Fibroblast of lung (primary cell): ENCODE measurements around the gene ZNF835. TPM values are rescaled to one million over a fixed set of nuclear protein-coding genes. Genes with fewer than 3 reads are reported as not detected.

Experiments used
- DNase-seq, 2 donors: peaks; one replicate each; pipeline versions ENCODE4 v3.0.0 to v3.0.0-alpha.2; 2010; ENCODE audit warnings: low read depth in 2 of 2
- H2AFZ ChIP-seq: 2 replicates; pipeline ENCODE4 v1.5.1; 2012; ENCODE audit warnings: low read length, control low read depth, inconsistent platforms
- H3K27ac ChIP-seq: 2 replicates; pipeline ENCODE4 v1.5.1; 2011; ENCODE audit warnings: low read length, control low read depth; ENCODE audit not compliant: insufficient read depth
- H3K27me3 ChIP-seq: 2 replicates; pipeline ENCODE4 v1.5.1; 2011; ENCODE audit warnings: mild to moderate bottlenecking, low read length; ENCODE audit not compliant: control insufficient read depth, insufficient read depth
- H3K36me3 ChIP-seq: 2 replicates; pipeline ENCODE4 v1.5.1; 2011; ENCODE audit warnings: low read length; ENCODE audit not compliant: control insufficient read depth, insufficient read depth
- H3K4me1 ChIP-seq: 2 replicates; pipeline ENCODE4 v1.5.1; 2011; ENCODE audit warnings: low read length; ENCODE audit not compliant: control insufficient read depth, insufficient read depth; ENCODE audit errors: extremely low read depth
- H3K4me2 ChIP-seq: 2 replicates; pipeline ENCODE4 v1.5.1; 2011; ENCODE audit warnings: low read length, control low read depth; ENCODE audit not compliant: insufficient read depth; ENCODE audit errors: extremely low read depth
- H3K4me3 ChIP-seq, 4 experiments: fragments of 200-600 bp in 1 of 4; sonication (generic) in 1 of 4; replicated peaks in 1 of 4; 2 replicates each; pipeline ENCODE4 v1.5.1; 2011 to 2016; ENCODE audit warnings: low read length in 4 of 4, low read depth in 3 of 4, mild to moderate bottlenecking in 3 of 4, control low read depth in 2 of 4, inconsistent platforms in 1 of 4, mixed read lengths in 1 of 4; ENCODE audit not compliant: insufficient read depth in 1 of 4; ENCODE audit errors: control extremely low read depth in 1 of 4
- H3K79me2 ChIP-seq: 2 replicates; pipeline ENCODE4 v1.5.1; 2012; ENCODE audit warnings: mild to moderate bottlenecking, low read length, inconsistent platforms; ENCODE audit not compliant: control insufficient read depth, insufficient read depth
- H3K9ac ChIP-seq: 2 replicates; pipeline ENCODE4 v1.5.1; 2011; ENCODE audit warnings: mild to moderate bottlenecking, low read length, control low read depth; ENCODE audit not compliant: insufficient read depth
- H3K9me3 ChIP-seq: 2 replicates; pipeline ENCODE4 v1.5.1; 2012; ENCODE audit warnings: low read depth, low read length; ENCODE audit not compliant: control insufficient read depth, insufficient read depth
- H4K20me1 ChIP-seq: 2 replicates; pipeline ENCODE4 v1.5.1; 2011; ENCODE audit warnings: low read length; ENCODE audit not compliant: control insufficient read depth, insufficient read depth; ENCODE audit errors: extremely low read depth
- EZH2 ChIP-seq: IDR thresholded peaks from 2 replicates; pipeline ENCODE4 v1.5.1; 2012; ENCODE audit warnings: low read length, control low read depth, mild to moderate bottlenecking; ENCODE audit errors: missing control alignments
- polyA plus RNA-seq, 2 donors: library from polyadenylated mRNA; depleted of rRNA in 1 of 2; stranded (reverse) in 1 of 2; unstranded in 1 of 2; fragments of >200 nt; gene quantifications; 2 replicates each; pipeline ENCODE4 v1.2.1, GENCODE V29; 2011 to 2012; ENCODE audit warnings: missing spikeins in 1 of 2
- total RNA-seq: library from RNA; depleted of rRNA; stranded (reverse); fragments of >200 nt; gene quantifications from 2 replicates; pipeline ENCODE4 v1.2.1, GENCODE V29; 2014
- TF ChIP-seq, protein P1 (sequence below), 2 donors: IDR thresholded peaks in 1 of 2; conservative IDR thresholded peaks in 1 of 2; 1 replicate in 1 of 2; 2 replicates in 1 of 2; pipeline ENCODE4 v1.5.1; 2011 to 2012; ENCODE audit warnings: low read length in 2 of 2, control low read depth in 1 of 2, inconsistent platforms in 1 of 2, low read depth in 1 of 2, mild to moderate bottlenecking in 1 of 2

Gene ZNF835
- total and polyA plus RNA-seq, 2 donors (not counting 1 experiment from before 2014, with no cell fraction given), result 3.6 TPM; not detected in 1

DNA sequence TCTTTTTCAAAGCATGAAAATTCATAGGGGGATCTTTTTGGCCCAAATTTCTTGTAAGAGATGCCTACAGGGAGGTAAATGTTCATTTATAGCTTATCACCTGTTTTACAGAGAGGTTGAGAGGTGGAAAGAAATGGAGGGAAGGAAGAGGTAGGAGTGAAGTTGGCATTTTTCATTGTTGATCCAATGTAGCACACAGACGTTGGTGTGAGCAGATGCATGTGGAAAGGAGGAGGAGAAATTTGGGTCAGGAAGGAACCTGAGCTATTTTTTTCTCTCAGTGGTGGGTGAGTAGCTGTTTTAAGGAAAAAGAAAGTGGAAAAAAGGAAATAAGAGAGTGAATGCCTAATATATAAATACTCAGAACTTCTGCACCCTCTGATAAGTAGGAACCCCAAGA lies 38.5 kb downstream of the ZNF835 start:
- Histone ChIP-seq H3K79me2 (no peaks in the 10 kb centered on the region), H3K9me3 (no peaks in the 10 kb centered on the region), H4K20me1 (no peaks in the 10 kb centered on the region), H3K4me1 (no peaks in the 10 kb centered on the region), H3K27ac (no peak overlapping the region), H3K27me3 (no peaks in the 10 kb centered on the region), H3K4me3 (no peak overlapping the region), H3K4me2 (no peak overlapping the region), H2AFZ (no peak overlapping the region), H3K9ac (no peak overlapping the region), H3K36me3 (no peaks in the 10 kb centered on the region)
- TF ChIP-seq, protein P1, sequence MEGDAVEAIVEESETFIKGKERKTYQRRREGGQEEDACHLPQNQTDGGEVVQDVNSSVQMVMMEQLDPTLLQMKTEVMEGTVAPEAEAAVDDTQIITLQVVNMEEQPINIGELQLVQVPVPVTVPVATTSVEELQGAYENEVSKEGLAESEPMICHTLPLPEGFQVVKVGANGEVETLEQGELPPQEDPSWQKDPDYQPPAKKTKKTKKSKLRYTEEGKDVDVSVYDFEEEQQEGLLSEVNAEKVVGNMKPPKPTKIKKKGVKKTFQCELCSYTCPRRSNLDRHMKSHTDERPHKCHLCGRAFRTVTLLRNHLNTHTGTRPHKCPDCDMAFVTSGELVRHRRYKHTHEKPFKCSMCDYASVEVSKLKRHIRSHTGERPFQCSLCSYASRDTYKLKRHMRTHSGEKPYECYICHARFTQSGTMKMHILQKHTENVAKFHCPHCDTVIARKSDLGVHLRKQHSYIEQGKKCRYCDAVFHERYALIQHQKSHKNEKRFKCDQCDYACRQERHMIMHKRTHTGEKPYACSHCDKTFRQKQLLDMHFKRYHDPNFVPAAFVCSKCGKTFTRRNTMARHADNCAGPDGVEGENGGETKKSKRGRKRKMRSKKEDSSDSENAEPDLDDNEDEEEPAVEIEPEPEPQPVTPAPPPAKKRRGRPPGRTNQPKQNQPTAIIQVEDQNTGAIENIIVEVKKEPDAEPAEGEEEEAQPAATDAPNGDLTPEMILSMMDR (conservative IDR thresholded peaks at IDR 0.05 in 1 of 2, IDR thresholded peaks at IDR 0.05 in 1 of 2; ENCODE audit: low read depth in 1 of 2, low read length in 2 of 2), result no peak
- TF ChIP-seq EZH2, result no peak
- no peak for DNase-seq

- no peak overlapping the region for H2AFZ ChIP-seq
- H3K9me3 ChIP-seq, result no peaks in the 10 kb centered on the region
- H4K20me1 ChIP-seq, result no peaks in the 10 kb centered on the region
- no peaks in the 10 kb centered on the region for H3K4me1 ChIP-seq
- H3K4me2 ChIP-seq, result no peak overlapping the region
- H3K4me3 ChIP-seq, result no peak overlapping the region
- H3K27me3 ChIP-seq, result no peaks in the 10 kb centered on the region
- H3K27ac ChIP-seq, result no peak overlapping the region
- peaks cover 6% of the 10 kb centered on the region for H3K36me3 ChIP-seq
- no peaks in the 10 kb centered on the region for H3K79me2 ChIP-seq
- TF ChIP-seq, protein P1 (conservative IDR thresholded peaks at IDR 0.05 in 1 of 2, IDR thresholded peaks at IDR 0.05 in 1 of 2; ENCODE audit: low read depth in 1 of 2, low read length in 2 of 2), result no peak
- no peak for TF ChIP-seq EZH2
- H3K9ac ChIP-seq, result no peak overlapping the region
- no peak for DNase-seq
These were observed 45.8 kb downstream of the ZNF835 start for GRCh38 chr19:56625708-56626107.

DNA sequence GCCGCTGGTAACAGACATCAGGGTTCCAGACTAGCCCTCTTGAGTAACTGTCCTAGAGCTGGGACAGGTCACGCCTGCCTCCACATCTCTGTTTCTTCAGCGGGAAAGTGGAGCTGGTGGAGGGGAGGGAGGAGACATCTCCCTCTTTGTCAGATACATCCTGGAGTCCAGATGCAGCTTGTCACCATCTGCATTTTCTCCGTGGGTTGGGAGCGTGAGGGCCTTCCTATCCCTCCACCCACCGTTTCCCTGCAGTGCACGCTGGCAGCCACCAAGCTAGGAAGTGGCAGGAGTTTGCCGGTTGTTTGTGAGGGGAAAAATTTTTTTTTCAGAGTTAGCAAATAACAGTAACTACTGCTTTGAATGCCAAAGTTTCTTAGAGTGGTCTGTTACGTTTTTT lies 48.6 kb downstream of the ZNF835 start:
- H3K27ac ChIP-seq, result no peak overlapping the region
- no peak for DNase-seq
- H3K4me1 ChIP-seq, result no peaks in the 10 kb centered on the region
- no peak overlapping the region for H3K4me3 ChIP-seq
- H3K4me2 ChIP-seq, result no peak overlapping the region
- H3K79me2 ChIP-seq, result no peaks in the 10 kb centered on the region
- no peak overlapping the region for H3K9ac ChIP-seq
- no peaks in the 10 kb centered on the region for H4K20me1 ChIP-seq
- no peak overlapping the region for H2AFZ ChIP-seq
- TF ChIP-seq, protein P1 (conservative IDR thresholded peaks at IDR 0.05 in 1 of 2, IDR thresholded peaks at IDR 0.05 in 1 of 2; ENCODE audit: low read depth in 1 of 2, low read length in 2 of 2), result no peak
- no peak for TF ChIP-seq EZH2
- no peaks in the 10 kb centered on the region for H3K9me3 ChIP-seq
- H3K36me3 ChIP-seq, result peaks cover 6% of the 10 kb centered on the region
- no peaks in the 10 kb centered on the region for H3K27me3 ChIP-seq
